Neutrophil (primary cell): ENCODE measurements around the gene WAPL.

Experiments used
- H3K27ac ChIP-seq: fragments of 200-600 bp; sonication (generic); 2 replicates; pipeline ENCODE4 v1.5.1; 2016; ENCODE audit warnings: mild to moderate bottlenecking, moderate library complexity
- H3K27me3 ChIP-seq: fragments of 200-600 bp; sonication (generic); 2 replicates; pipeline ENCODE4 v1.6.0; 2016; ENCODE audit warnings: mild to moderate bottlenecking
- H3K36me3 ChIP-seq: fragments of 200-600 bp; sonication (generic); 2 replicates; pipeline ENCODE4 v1.5.1; 2017
- H3K4me1 ChIP-seq, 2 experiments: fragments of 200-600 bp in 1 of 2; sonication (generic) in 1 of 2; 1 replicate in 1 of 2; 2 replicates in 1 of 2; pipeline versions ENCODE4 v1.5.1 to v1.6.1; 2013 to 2016; ENCODE audit warnings: low read depth in 1 of 2, low read length in 1 of 2, mild to moderate bottlenecking in 1 of 2, moderate library complexity in 1 of 2; ENCODE audit not compliant: control insufficient read depth in 1 of 2, insufficient read depth in 1 of 2
- H3K4me3 ChIP-seq, 2 experiments: fragments of 200-600 bp in 1 of 2; sonication (generic) in 1 of 2; 1 replicate in 1 of 2; 2 replicates in 1 of 2; pipeline ENCODE4 v1.5.1; 2013 to 2016; ENCODE audit warnings: low read depth in 1 of 2, low read length in 1 of 2, mild to moderate bottlenecking in 1 of 2, moderate library complexity in 1 of 2
- H3K9me3 ChIP-seq: fragments of 200-600 bp; sonication (generic); 2 replicates; pipeline ENCODE4 v1.5.1; 2016
- TF ChIP-seq, protein P1 (sequence below): fragments of 200-600 bp; sonication (generic); IDR thresholded peaks from 2 replicates; pipeline ENCODE4 v1.5.1; 2016; ENCODE audit warnings: antibody characterized with exemption

The WAPL gene

DNA sequence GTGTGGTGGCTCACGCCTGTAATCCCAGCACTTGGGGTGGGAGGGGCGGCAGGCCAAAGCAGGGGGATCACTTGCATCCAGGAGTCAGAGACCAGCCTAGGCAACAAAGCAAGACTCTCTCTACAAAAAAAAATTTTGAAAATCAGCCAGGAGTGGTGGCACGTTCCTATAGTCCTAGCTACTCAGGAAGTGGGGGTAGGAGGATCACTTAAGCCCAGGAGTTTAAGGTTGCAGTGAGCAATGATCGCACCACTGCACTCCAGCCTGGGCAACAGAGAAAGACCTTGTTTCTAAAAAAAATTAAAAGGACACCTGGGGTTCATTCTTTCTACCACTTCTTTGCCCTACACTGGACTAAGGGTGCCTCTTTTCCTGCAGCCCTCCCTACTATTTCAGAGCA, 15.1 kb downstream of the WAPL start:
- TF ChIP-seq, protein P1, sequence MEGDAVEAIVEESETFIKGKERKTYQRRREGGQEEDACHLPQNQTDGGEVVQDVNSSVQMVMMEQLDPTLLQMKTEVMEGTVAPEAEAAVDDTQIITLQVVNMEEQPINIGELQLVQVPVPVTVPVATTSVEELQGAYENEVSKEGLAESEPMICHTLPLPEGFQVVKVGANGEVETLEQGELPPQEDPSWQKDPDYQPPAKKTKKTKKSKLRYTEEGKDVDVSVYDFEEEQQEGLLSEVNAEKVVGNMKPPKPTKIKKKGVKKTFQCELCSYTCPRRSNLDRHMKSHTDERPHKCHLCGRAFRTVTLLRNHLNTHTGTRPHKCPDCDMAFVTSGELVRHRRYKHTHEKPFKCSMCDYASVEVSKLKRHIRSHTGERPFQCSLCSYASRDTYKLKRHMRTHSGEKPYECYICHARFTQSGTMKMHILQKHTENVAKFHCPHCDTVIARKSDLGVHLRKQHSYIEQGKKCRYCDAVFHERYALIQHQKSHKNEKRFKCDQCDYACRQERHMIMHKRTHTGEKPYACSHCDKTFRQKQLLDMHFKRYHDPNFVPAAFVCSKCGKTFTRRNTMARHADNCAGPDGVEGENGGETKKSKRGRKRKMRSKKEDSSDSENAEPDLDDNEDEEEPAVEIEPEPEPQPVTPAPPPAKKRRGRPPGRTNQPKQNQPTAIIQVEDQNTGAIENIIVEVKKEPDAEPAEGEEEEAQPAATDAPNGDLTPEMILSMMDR, result no peak
- Histone ChIP-seq H3K4me1 (peaks cover 15 to 20% of the 10 kb centered on the region in 2 experiments), H3K27ac (peak overlapping the region; percentile 77), H3K4me3 (no peak overlapping the region), H3K36me3 (peaks cover 22% of the 10 kb centered on the region), H3K27me3 (no peaks in the 10 kb centered on the region), H3K9me3 (no peaks in the 10 kb centered on the region)

DNA sequence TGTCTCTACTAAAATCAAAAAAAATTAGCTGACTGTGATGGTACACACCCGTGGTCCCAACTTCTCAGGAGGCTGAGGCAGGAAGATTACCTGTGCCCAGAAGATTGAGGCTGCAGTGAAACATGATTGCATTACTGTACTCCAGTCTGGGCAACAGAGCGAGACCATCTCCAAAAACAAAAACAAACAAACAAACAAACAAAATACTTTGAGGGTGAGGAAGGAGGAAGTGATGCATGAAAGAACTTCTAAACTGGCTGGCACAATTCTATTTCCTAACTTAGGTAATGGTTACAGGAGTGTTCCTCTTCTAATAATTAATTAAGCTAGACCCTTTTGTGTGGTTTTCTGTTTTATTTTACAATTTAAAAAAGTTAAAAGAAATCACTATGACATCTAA, 15.5 kb downstream of the WAPL start:
- TF ChIP-seq, protein P1, result no peak
- no peaks in the 10 kb centered on the region for H3K9me3 ChIP-seq
- peaks cover 16% of the 10 kb centered on the region in 2 experiments for H3K4me1 ChIP-seq
- H3K27me3 ChIP-seq, result no peaks in the 10 kb centered on the region
- peak overlapping the region; percentile 77 for H3K27ac ChIP-seq
- no peak overlapping the region for H3K4me3 ChIP-seq
- peaks cover 24% of the 10 kb centered on the region for H3K36me3 ChIP-seq

DNA sequence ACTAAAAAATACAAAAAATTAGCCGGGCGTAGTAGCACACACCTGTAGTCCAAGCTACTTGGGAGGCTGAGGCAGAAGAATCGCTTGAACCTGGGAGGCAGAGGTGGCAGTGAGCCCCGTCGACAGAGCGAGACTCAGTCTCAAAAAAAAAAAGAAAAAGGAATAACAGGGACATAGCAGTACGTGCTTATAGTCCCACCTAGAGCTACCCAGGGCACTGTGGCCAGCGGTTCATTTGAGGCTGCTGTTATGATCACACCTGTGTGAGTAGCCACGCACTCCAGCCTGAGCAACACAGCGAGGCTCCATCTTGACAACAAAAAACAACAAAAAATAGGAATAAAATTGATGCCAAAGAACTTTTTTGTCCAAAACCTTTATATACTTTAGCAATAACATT, 17.1 kb downstream of the WAPL start:
- Histone ChIP-seq H3K27me3 (no peaks in the 10 kb centered on the region), H3K4me3 (no peak overlapping the region), H3K36me3 (peaks cover 31% of the 10 kb centered on the region), H3K9me3 (no peaks in the 10 kb centered on the region), H3K4me1 (peaks cover 16% of the 10 kb centered on the region in 2 experiments), H3K27ac (no peak overlapping the region)
- TF ChIP-seq, protein P1, result no peak

- Histone ChIP-seq H3K36me3 (peaks cover 59% of the 10 kb centered on the region), H3K9me3 (no peaks in the 10 kb centered on the region), H3K4me3 (no peak overlapping the region), H3K4me1 (peaks cover 6% of the 10 kb centered on the region in 2 experiments), H3K27me3 (no peaks in the 10 kb centered on the region), H3K27ac (peak overlapping the region; percentile 3)
- TF ChIP-seq, protein P1, result no peak
These were observed 20.7 kb downstream of the WAPL start for GRCh38 chr10:86500846-86501245.

GRCh38 chr10:86498598-86498997, 23.0 kb downstream of the WAPL start:
- peaks cover 77% of the 10 kb centered on the region for H3K36me3 ChIP-seq
- TF ChIP-seq, protein P1, result no peak

DNA sequence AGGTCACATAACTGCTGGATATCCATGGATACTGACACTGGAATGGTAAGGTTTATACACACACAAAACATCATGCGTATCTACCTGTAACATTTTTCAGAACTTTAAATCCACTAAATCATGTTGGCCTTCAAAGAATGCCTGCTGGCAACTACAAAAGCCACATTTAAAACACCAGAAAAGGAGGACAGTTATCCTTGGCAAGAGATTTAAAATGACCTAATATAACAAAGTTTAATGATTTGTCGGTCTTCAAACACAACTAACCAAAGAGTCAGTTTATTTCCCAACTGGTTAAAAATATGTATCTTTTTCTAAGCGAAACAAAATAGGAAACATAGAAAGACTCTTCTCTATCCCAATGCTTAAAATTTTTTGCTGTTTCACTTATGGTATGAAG, 24.0 kb downstream of the WAPL start:
- Histone ChIP-seq H3K4me1 (peaks cover 3 to 5% of the 10 kb centered on the region in 2 experiments), H3K9me3 (no peaks in the 10 kb centered on the region), H3K36me3 (peaks cover 69% of the 10 kb centered on the region), H3K27ac (no peak overlapping the region), H3K4me3 (no peak overlapping the region), H3K27me3 (no peaks in the 10 kb centered on the region)
- TF ChIP-seq, protein P1, result no peak

More at GRCh38 chr10:86498598-86498997, 23.0 kb downstream of the WAPL start:
- Histone ChIP-seq H3K4me1 (peaks cover 3 to 5% of the 10 kb centered on the region in 2 experiments), H3K27ac (peak overlapping the region; percentile 11), H3K9me3 (no peaks in the 10 kb centered on the region), H3K4me3 (no peak overlapping the region), H3K27me3 (no peaks in the 10 kb centered on the region)
